Mucosa of gallbladder (tissue), 1 donor: ENCODE measurements around the gene PYGB. TPM values are rescaled to one million over a fixed set of nuclear protein-coding genes. Genes with fewer than 3 reads are reported as not detected.

ENCODE experiments used
- DNase-seq: peaks from one replicate; pipeline ENCODE4 v3.0.0-alpha.2; 2020; ENCODE audit warnings: low spot score
- total RNA-seq: library from RNA; stranded (reverse); gene quantifications from one replicate; pipeline ENCODE4 v1.2.1, GENCODE V29; 2021
- donor health status: DM: no; HTN: no; CAD: no.

The PYGB gene
- total RNA-seq, 1 donor from 2014 or later = 99.5 TPM

DNA sequence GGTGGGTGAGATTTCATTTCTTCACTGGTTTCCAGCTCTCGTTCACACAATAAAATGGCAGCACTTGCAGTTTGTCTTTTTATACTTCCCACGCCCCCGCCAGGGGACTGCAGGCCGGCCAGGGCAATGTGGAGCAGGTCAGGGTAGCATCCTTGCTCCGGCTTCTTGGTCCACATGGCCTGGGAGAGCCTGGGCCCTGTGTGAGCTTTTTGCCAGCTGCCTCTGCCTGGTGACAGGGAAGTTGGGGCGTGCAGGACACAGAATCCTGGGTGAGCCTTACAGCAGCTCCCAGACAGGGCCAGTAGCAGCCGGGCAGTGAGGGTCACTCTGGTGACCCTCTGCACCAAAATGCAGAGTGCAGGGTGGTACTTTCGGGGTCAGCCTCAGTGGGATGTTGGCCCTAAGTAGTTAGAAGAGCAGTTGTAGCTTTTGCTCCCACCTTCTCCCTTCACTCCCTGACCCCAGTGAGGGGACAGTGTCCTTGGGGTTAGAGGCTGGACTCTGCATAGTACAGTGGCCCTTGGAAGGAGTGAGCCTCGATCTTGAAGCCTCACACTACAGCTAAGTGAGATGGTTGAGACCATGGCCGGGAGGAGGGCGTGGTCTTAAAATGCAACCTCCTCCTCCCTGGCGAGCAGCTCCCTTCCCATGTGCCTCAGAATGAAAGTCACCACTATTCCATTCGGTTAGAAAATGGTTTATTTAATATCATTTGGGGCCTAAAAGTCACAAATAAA lies 23.8 kb downstream of the PYGB start:
- DNase-seq = no peak

DNA sequence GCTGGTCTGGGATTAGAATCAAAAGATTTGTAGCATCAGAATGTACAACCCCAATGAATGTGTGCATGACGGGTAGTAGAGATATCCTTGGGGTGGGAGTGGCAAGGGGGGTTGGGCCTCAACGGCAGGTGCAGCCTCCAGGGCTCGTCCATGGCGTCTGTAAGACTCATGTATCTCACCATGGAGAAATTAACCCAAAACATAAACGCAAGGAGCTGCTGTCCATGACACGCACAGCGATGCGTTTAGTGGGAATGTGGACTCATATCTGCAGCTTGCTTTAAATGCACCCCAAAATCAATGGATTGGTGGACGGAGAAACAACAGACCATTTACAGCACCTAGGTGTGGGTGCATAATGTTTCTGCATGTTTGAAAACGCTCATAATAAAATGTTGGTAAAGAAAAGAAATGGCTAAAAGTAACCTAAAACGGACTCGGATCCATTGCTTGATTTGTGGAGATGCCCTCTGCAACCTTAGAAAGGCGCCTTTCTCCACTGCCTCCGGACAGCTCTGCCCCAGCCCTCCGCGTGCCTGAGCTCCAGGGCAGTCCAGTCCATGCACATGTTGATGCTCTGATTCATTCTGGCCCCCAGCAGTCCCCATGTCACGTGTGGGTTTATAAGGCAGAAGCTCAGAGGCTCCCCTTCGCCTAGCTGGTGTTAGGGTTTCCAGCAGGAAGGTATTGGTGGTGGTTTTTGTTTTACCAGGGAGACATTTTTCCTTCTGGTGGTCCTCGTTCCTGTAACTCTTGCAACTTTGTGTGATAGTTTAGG lies 24.5 kb downstream of the PYGB start:
- no peak for DNase-seq

DNA sequence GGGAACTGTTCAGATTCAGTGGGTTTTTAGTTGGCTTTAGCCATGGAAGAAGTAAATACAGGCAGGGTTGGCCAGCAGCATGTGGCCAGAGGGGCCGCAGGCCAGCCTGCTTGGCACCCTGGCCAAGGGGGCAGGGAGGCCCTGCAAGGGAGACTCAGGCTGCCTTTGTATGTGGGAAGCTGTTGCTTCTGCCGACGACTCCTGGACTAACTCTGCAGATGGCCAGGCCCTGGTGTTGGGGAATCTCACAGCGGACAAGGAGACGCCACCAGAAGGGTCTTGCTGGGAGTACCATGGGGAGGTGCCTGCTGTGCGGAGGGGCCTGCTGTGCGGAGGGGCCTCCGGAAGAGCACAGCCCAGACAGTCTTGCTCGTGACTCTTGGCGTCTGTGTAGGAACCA lies 25.2 kb downstream of the PYGB start:
- DNase-seq = no peak

DNA sequence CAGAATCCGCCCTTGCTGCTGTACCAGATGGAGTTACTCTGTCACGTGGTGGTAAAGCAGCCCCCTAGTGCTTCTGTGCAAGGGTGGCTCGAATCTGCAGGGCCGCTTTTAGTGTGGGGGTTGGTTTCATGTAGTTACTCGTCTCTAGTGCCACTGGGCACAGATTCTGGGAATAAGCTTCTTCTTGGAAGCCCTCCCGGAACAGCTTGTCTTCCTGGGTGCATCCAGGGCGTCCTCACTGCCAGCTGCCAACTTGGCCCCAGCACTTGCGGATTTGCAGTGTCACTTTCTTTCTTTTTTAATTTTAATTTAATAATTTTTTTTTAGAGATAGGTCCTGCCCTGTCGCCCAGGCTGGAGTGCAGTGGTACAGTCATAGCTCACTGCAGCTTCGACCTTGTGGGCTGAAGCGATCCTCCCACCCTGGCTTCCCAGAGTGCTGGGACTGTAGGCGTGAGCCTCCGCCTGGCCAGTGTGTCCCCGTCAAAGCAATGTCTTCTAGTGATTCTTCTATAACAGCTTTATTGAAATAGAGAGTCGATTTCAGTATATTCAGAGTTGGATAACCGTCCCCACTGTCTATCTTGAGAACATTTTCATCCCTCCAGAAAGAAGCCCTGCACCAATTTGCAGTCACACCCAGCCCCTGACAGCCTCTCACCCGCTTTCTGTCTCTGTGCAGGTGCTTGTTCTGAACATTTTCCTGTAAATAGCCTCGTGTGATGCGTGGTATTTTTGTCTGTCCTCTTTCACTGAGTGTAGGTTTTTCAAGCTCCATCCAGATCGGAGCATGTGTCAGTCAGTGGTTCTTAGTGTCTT lies 25.9 kb downstream of the PYGB start:
- no peak for DNase-seq

DNA sequence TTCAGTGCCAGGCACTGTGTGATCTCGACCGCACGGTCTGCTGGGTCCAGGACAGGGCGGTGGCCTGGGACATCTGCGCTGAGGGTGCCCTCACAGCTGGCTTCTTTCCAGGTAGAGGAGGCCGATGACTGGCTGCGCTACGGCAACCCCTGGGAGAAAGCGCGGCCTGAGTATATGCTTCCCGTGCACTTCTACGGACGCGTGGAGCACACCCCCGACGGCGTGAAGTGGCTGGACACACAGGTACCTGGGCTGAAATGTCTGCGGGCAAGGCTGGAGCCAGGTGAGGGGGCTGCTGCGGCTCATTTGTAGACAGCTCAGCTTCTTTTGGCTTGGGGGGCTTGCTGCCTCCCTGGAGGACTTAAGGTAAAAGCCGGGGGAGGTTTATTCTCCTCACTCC lies 26.6 kb downstream of the PYGB start:
- no peak for DNase-seq

DNA sequence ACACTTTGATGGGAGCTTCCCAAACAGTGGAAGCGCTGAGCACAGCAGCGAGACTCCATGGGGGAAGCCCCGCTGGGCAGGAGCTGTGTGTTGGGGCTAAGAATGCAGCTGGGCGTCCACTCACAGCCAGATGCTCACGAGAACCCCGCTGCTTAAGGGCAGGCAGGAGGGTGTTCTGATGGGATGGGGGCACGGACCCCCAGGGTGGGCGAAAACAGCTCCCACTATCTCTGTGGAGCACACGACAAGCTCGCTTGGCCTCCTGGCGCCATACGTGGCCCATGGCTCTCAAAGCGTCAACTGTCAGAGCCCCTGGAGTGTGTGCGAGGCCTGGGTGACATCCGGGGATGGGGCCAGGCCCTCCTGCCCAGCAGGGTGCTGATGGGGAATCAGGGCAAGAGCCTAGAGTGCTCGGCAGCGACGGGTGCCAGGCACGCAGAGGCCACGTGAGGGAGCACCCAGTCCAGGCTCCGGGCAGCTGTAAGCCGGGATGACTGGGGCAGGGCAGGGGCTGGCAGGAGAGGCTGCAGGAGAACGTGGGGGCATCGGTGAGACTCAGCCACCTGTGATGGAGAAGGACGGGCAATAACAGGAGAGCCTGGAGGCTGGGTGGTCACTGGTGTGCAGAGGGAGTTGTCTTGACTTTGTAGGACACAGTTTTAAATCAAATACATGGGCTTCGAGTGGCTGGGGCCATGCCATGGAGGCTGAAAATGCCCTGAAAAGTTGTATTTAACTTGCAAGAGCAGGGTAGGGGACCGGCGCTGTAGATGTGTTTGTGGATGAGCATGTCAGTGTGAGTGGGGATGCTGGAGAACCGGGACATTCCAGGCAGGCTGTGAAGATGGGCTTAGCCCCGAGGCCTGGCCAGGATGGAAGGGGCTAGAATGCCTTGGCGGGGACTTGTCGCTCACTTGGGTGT lies 27.3 kb downstream of the PYGB start:
- DNase-seq = no peak

DNA sequence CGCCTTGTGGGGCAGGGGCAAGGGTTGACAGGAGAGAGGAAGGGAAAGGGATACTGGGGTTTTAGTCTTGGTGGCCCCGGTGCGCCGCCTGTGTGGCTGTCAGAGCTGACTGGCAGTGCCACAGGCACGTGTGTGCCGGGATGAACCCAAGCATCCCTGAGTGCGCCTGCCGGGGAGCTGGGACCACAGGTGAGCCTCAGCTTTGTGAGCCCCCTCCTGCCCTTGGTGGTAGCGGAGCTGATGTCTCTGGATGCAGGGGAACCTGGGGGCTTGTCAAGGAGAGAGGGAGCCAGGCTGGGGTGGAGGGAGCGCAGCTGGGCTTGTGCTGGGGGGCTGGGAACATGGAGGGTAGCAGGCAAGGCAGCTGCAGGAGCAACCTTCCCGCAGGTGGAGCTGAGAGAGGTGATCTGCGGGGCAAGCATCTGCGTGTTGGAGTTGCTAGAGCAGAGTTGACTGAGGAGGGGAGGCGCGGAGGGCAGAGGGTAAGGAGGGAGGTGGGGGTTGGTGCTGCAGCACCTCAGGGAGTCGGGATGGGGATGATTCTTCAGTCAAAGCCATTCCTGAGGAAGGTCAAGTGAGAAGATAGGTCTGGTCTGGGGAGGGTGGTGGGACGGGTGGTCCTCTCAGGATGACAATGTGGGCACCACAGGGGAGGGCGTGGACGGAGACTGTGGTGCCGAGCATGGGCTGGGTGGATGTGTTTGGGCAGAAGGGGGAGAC lies 28.1 kb downstream of the PYGB start:
- DNase-seq = no peak

DNA sequence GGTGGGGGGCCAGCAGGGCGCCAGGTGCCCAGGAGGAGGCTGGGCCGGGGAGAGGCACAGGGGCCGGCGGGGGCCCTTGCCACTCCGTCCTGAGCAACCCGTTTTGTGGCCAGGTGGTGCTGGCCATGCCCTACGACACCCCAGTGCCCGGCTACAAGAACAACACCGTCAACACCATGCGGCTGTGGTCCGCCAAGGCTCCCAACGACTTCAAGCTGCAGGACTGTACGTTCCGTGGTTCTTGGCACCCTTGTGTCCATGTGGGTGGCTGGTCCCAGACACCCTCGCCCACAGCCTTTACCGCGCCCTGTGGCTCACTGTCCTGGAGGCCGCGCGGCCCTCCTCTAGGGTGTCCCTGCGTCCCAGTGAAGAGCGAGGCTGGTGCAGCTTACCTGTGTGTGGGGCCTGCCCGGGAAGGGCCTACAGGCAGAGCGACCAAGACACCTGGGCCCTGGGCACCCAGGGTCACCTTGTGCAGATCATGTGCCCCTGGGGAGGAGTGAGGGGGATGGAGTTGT lies 28.7 kb downstream of the PYGB start:
- DNase-seq = no peak

DNA sequence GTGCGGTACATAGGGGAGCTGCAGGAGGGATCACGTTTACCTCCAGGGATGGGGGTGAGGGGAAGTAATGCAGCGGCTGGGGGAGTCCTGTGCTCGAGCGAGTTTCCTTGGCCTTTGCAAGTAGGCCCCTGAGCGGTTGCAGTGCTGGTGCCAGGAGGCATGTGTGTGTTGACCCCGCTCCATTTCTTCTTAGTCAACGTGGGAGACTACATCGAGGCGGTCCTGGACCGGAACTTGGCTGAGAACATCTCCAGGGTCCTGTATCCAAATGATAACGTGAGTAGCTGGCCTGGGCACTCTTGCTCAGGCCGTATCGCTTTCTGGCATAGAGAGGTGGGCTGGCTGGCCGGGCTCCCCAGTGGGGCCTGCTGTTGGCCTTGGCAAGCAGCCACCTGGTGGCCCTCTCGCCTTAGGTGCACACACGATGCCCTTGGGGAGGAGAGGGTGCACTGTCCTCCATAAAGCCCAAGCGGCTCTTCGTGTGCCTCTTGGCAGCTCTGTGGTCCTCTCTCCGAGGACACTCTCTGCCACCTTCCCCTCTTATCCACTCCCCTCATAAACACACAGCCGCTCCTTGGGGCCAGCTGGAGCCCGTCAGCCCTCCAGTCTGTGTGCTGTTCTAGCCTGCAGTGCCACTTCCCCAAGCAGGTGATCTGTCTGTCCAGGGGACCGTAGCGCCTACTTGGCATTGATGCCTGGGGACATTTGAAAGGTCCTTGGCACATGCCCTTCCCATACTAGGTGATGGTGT lies 29.3 kb downstream of the PYGB start:
- DNase-seq = no peak

DNA sequence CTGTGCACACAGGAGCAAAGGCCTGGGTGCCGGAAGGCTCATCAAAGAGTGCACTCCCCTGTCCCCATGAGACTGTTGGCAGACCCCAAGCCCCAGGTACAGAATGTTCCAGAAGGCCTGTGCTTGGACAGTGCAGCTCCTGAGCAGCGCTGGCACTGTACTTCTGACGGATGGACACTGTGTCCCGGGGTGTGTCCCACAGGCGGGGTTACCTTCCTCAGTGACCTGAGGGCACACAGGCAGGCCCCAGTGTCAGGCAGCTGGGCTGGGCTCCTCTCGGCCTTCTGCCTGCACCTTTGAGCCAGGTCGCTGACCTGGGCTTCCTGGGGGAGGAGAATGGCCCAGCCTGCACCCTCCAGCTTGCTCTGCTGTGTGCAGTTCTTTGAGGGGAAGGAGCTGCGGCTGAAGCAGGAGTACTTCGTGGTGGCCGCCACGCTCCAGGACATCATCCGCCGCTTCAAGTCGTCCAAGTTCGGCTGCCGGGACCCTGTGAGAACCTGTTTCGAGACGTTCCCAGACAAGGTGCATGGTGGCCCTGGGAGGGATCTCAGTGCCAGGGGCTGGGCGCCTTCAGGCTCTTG lies 30.1 kb downstream of the PYGB start:
- DNase-seq = no peak

DNA sequence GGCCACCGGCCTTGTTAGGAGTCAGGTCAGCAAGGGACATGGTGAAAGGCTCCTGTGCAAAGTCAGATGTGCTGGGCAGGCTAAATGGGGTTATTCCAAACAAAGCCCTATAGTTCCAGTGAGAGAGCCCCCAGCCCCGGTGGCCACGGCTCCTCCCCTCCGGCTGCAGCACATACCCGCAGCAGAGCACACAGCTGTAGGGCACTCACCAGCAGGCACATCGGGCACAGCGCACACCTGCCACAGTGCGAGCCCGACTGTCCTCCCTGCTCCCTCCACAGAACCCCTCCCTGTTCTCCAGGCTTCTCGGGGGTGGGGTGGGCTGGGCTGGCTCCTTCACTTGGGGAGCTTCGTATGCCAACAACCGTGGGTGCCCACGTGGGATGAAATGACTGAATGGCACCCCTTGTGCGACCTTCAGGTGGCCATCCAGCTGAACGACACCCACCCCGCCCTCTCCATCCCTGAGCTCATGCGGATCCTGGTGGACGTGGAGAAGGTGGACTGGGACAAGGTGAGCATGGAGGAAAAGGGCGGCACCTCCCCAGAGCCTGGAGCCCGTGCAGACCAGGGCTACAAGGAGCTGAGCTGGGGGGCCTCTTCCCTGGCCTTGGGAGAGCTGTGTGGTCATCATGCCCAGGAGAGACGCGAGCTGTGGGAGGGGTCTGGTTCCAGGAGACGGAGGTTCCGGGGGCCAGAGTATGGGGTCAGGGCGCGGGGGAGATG lies 30.9 kb downstream of the PYGB start:
- DNase-seq = no peak

DNA sequence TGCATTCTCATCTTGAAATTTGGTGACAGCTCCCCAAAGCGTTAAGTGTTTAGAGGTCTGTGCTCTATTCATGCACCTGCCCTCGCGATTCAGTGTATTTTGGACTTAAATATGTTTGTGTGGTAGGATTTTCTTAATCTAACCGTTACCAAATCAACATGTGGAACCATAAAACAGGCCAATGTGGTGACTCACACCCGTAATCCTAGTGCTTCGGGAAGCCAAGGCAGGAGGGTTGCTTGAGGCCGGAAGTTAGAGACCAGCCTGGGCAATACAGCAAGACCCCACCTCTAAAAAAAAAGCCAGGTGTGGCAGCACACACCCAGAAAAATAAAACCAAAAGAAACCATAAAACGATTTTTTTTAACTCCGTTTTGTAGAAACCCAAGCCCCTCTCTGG lies 31.5 kb downstream of the PYGB start:
- DNase-seq = no peak

DNA sequence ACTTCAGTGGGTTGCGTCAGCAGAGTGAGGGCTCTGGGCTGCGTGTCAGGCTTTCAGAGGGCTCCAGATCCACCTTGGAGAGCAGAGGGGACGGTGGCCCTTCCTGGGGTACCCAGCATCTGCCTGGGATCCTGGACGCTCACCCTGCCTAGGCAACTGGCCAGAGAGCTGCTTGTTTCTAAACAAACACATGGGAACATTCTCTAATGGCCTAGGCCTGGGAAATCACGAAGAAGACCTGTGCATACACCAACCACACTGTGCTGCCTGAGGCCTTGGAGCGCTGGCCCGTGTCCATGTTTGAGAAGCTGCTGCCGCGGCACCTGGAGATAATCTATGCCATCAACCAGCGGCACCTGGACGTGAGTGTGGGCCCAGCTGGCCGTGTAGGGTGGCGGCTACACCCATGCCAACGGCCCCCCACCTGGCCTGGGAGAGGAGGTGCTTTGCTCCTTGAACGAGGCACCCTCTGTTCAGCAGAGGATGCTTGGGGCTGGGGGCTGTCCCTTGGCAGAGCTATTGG lies 32.2 kb downstream of the PYGB start:
- DNase-seq = no peak

DNA sequence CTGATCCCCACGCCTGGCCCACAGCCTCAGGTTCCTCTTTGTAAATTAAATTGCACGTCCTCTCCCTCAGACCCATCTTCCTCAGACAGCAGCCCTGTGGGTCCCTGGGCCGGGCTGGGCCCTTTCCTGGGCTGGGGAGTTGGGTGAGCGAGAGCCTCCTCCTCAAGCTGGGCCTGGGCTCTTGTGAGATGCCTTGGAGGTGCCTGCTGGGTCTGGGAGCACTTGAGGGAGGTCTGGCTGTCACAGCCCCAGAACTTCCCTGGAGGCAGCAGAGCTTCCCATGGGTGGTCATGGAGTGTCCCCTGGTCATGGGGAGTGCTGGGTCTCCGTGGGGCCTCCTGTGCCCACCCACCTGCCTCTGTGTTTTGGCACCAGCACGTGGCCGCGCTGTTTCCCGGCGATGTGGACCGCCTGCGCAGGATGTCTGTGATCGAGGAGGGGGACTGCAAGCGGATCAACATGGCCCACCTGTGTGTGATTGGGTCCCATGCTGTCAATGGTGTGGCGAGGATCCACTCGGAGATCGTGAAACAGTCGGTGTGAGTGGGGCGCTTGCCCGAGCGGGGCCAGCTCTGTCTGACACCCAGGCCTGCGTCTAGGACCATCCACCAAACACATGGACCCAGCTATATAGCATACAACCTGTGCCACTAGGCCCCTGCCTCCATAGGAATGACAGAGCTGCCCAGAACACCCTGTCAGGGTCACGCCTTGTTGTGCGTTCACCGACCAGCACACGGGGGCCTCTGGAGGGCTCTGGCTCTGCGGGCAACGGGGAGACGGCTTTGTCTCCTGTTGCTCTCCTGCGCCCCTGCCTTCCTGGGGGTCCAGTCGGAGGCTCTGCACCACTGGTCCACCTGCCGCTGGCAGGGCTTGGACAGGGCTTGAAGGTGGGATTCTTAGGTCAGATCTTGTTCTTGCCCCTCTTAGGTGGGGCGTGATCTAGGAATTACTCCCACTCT lies 33.0 kb downstream of the PYGB start:
- DNase-seq = no peak

DNA sequence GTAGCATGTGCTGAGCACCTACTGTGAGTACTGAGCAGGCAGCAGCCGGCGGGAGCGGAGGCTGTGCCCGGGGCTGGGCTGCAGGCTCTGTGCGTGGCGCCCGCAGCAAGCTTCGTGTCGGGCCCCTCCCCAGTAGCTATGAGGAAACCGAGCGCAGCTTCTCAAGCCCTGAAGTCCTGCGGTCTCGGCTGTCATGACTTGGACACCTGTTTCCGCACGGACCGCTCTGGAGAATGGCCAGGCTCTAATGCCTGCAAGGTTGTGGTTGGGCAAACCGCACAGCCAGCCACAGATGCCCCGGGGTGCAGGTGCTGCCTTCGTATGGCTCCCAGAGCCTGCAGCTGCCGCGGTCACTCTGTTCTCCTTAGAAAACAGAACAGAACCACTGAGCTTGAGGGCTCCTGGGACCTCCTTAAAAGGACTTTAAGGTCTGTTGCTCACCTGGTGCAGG lies 33.7 kb downstream of the PYGB start:
- DNase-seq = no peak

DNA sequence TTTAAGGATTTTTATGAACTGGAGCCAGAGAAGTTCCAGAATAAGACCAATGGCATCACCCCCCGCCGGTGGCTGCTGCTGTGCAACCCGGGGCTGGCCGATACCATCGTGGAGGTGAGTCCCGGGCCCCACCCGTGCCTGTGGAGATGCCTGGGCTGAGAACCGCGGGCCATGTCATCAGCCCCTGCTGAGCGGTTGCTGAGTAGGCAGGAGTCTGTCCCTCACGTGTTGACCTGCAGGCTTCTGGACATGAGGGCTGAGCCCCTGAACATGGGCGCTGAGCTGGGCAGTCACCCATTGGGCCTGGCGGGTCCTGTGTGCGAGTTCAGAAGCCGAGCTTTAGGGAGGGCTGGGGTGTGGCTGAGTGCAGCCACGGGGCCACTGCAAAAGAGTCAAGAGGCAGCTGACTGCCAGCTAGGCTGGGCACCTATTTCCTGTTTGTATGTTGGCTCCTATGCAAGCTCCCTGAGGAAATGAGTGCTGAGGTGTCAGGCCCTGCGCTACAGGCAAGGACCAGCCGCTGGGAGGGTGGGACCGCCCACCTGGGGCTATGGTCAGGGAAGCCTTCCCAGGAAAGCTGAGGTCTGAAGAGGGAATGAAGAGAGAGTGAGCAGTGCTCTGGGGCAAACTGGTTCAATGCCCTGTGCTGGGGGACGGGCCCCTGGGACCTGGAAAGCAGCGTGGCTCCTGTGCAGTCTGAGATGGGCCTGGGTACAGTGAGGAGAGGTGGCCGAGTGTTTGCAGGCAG lies 34.3 kb downstream of the PYGB start:
- DNase-seq = no peak
